Common myeloid progenitor, CD34-positive (primary cell): ENCODE measurements around the gene ADARB2.

Experiments
- CTCF ChIA-PET: fragments of 350-600 bp; sonication (Branson Sonifier 250); formaldehyde crosslinking; loops from one replicate; lab custom pipeline; 2021; ENCODE audit warnings: antibody characterized with exemption; lab: Charles Lee
- POLR2A ChIA-PET: fragments of 350-600 bp; sonication (Branson Sonifier 250); formaldehyde crosslinking; loops from one replicate; lab custom pipeline; 2021; ENCODE audit warnings: antibody characterized with exemption; lab: Charles Lee
- DNase-seq, 3 donors: peaks; one replicate each; pipeline versions ENCODE4 v3.0.0 to v3.0.0-alpha.2; 2013
- H3K27ac ChIP-seq, 2 experiments: 1 replicate in 1 of 2; 2 replicates in 1 of 2; pipeline ENCODE4 v1.7.0; 2013; ENCODE audit warnings: inconsistent platforms in 2 of 2, low read length in 2 of 2, mild to moderate bottlenecking in 2 of 2, low read depth in 1 of 2, moderate library complexity in 1 of 2; ENCODE audit not compliant: severe bottlenecking in 2 of 2, insufficient read depth in 1 of 2, poor library complexity in 1 of 2
- H3K27me3 ChIP-seq, 5 experiments: replicated peaks in 2 of 5; 1 replicate in 3 of 5; 2 replicates in 2 of 5; pipeline versions ENCODE4 v1.6.1 to v1.7.0; 2013; ENCODE audit warnings: low read length in 4 of 5, mild to moderate bottlenecking in 2 of 5, moderate library complexity in 2 of 5, inconsistent platforms in 1 of 5; ENCODE audit not compliant: insufficient read depth in 5 of 5, control insufficient read depth in 4 of 5
- H3K36me3 ChIP-seq, 4 experiments: 1 replicate in 2 of 4; 2 replicates in 2 of 4; pipeline versions ENCODE4 v1.6.1 to v1.7.0; 2013; ENCODE audit warnings: low read length in 3 of 4, control low read depth in 1 of 4, mild to moderate bottlenecking in 1 of 4; ENCODE audit not compliant: control insufficient read depth in 4 of 4, insufficient read depth in 4 of 4
- H3K4me1 ChIP-seq, 4 experiments: 1 replicate in 3 of 4; 2 replicates in 1 of 4; pipeline versions ENCODE4 v1.6.1 to v1.7.1; 2013; ENCODE audit warnings: low read length in 3 of 4, mild to moderate bottlenecking in 3 of 4, control low read depth in 1 of 4, inconsistent platforms in 1 of 4, moderate library complexity in 1 of 4; ENCODE audit not compliant: control insufficient read depth in 4 of 4, insufficient read depth in 4 of 4; ENCODE audit errors: control extremely low read depth in 1 of 4
- H3K4me3 ChIP-seq, 7 experiments: 1 replicate in 4 of 7; 2 replicates in 3 of 7; pipeline versions ENCODE4 v1.5.1 to v1.7.0; 2013; ENCODE audit warnings: mild to moderate bottlenecking in 7 of 7, low read length in 6 of 7, moderate library complexity in 6 of 7, inconsistent platforms in 2 of 7, low read depth in 2 of 7, control low read depth in 1 of 7; ENCODE audit not compliant: insufficient read depth in 4 of 7, control insufficient read depth in 1 of 7; ENCODE audit errors: extremely low read depth in 1 of 7
- H3K9me3 ChIP-seq, 5 experiments: 1 replicate in 4 of 5; 2 replicates in 1 of 5; pipeline versions ENCODE4 v1.6.1 to v1.7.1; 2013; ENCODE audit warnings: low read length in 4 of 5, mild to moderate bottlenecking in 2 of 5, inconsistent platforms in 1 of 5, low read depth in 1 of 5, moderate library complexity in 1 of 5; ENCODE audit not compliant: control insufficient read depth in 4 of 5, insufficient read depth in 2 of 5; ENCODE audit errors: control extremely low read depth in 1 of 5
- WGBS: methylation state at CpG from one replicate; pipeline ENCODE4 v1.1.5; 2013; ENCODE audit not compliant: insufficient coverage; 5-methylcytosine and 5-hydroxymethylcytosine counted together

The ADARB2 gene

DNA sequence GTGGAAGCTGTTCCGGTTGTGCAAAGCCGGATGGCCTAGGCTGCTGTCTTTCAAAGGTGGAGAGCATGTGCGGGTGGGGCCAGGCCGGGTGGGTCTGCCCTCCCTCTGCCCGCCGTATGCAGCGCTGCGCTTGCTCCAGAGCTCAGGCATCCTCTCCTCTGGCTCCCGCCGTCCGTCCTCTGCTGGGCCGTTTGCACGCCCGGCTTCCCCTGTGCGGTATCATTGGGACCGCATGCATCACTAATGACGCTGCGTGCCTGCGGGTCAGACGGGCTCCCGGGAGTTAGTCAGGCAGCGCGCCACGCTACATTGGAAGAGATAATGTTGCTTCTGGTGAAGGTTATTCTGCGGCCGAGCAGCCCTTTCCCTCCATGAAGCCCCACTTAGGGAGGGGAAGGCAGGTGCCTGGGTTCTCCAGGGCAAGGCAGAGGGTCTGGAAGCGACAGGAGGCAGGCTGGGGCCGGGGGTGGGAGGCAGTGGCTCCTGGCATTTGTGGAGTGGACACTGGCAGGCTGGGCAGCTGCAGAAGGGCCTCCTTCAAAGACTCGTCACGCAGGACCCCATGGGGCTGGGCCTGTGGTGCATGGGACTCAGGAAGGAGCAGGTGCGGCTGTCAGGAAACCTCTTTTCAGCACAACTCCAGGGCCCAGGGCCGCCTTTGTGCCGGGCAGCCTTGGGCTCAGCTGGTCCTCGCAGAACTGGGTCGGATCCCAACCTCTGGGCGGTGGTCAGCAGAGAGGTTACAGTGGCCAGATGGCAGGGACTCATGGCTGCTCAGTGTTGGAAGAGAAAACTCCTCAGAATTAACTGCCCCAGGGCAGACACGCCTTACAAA lies 362.6 kb downstream of the ADARB2 start:
- Histone ChIP-seq H3K9me3 (no peaks in the 10 kb centered on the region), H3K27ac (no peak overlapping the region)

GRCh38 chr10:1373287-1373686 lies 364.0 kb downstream of the ADARB2 start:
- no peaks in the 10 kb centered on the region for H3K4me1 ChIP-seq
- no peaks in the 10 kb centered on the region for H3K9me3 ChIP-seq
- peaks cover 0 to 55% (median 3%) of the 10 kb centered on the region in 5 experiments for H3K27me3 ChIP-seq
- H3K27ac ChIP-seq = no peak overlapping the region
- WGBS = 98% methylated on average over 7 of the region's 7 CpGs
- no peak overlapping the region for H3K4me3 ChIP-seq
- DNase-seq = no peak
- H3K36me3 ChIP-seq = no peaks in the 10 kb centered on the region
- ChIA-PET CTCF (no interaction called here), POLR2A (no interaction called here)

More for the DNA sequence above, 362.6 kb downstream of the ADARB2 start:
- Histone ChIP-seq H3K4me3 (no peak overlapping the region), H3K4me1 (no peaks in the 10 kb centered on the region), H3K36me3 (no peaks in the 10 kb centered on the region), H3K27me3 (peaks cover 2 to 60% (median 9%) of the 10 kb centered on the region in 5 experiments)
- 78% methylated on average over 37 of the region's 37 CpGs for WGBS
- CTCF ChIA-PET = no interaction called here
- DNase-seq = no peak
- POLR2A ChIA-PET = interaction anchor here (0.6 kb wide), 1 partner anchor 8 kb away, joined by 5 read pairs; no protein-coding TSS in a partner anchor

DNA sequence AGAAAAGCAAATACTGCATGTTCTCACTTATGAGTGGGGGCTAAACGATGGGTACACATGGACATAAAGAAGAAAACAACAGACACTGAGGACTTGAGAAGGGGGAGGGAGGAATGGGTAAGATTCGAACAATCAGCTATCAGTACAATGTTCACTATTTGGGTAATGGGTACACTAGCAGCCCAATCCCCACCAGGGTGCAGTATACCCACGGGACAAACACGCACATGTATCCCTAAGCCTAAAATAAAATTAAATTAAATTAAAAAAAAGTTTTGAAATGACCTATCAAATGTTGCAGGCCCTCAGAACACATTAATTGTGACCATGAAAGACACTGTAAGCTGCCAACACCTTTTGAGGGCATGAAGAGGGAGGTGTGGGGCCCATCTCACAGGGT lies 365.1 kb downstream of the ADARB2 start:
- WGBS = 83% methylated on average over 1 of the region's 4 CpGs
- DNase-seq = no peak
- Histone ChIP-seq H3K36me3 (no peaks in the 10 kb centered on the region), H3K4me3 (no peak overlapping the region), H3K4me1 (no peaks in the 10 kb centered on the region), H3K9me3 (no peaks in the 10 kb centered on the region), H3K27ac (no peak overlapping the region), H3K27me3 (peaks cover 0 to 44% (median 0%) of the 10 kb centered on the region in 5 experiments)
- POLR2A ChIA-PET = no interaction called here
- CTCF ChIA-PET = no interaction called here

GRCh38 chr10:1370298-1370697 lies 367.0 kb downstream of the ADARB2 start:
- no peaks in the 10 kb centered on the region for H3K9me3 ChIP-seq
- no peaks in the 10 kb centered on the region for H3K36me3 ChIP-seq
- ChIA-PET POLR2A (no interaction called here), CTCF (no interaction called here)
- no peak for DNase-seq
- no CpG with 5 or more reads among the region's 1 CpG for WGBS
- no peak overlapping the region for H3K27ac ChIP-seq
- no peak overlapping the region for H3K4me3 ChIP-seq
- H3K4me1 ChIP-seq = no peaks in the 10 kb centered on the region
- H3K27me3 ChIP-seq = peaks cover 0 to 35% (median 4%) of the 10 kb centered on the region in 5 experiments

DNA sequence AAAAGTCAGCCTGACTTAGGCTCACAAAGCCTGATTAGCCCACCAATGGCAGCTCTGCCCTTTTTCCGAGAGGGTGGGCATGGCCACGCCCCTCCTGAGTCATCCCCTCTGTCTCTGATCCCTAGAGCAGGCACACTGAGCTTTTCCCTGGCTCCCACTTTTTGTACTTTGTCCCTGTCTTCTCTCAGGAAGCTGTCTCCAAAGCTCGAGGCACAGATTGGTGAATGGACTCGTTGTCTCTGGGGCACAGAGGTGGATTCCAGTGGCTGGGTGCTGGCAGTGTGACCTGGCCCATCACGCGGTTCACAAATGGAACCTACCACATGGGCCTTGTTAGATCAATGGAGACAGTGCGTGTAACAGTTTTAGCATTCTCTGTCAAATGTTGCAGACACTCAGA lies 367.7 kb downstream of the ADARB2 start:
- Histone ChIP-seq H3K27ac (no peak overlapping the region), H3K27me3 (peaks cover 0 to 28% (median 7%) of the 10 kb centered on the region in 5 experiments), H3K4me1 (no peaks in the 10 kb centered on the region), H3K4me3 (no peak overlapping the region), H3K36me3 (no peaks in the 10 kb centered on the region), H3K9me3 (no peaks in the 10 kb centered on the region)
- DNase-seq = no peak
- 83% methylated on average over 4 of the region's 7 CpGs for WGBS
- CTCF ChIA-PET = interaction anchor here (1.1 to 1.8 kb wide), 3 partner anchors 15 to 280 kb away, joined by 3 to 5 read pairs (median 3); no protein-coding TSS in a partner anchor
- POLR2A ChIA-PET = no interaction called here

DNA sequence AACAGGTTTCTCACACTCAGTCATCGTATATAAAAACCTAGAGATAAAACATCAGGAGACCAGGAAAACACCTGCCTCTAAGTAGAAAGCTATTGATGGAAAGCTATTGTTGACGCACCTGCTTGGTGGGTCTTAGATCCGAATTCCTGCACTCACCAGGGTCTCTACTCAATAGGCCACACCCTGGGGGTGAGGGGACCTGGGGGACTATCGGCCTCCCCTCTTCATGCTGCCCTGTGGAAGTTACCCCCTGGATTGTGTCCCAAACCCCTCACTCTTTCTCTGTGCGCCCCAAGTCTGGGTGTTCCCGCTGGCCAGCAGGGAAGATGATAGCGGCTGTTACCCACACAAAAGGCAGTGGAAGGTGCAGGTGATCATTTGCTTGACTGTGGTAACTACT lies 368.1 kb downstream of the ADARB2 start:
- CTCF ChIA-PET = interaction anchor here (0.8 to 1.8 kb wide), 10 partner anchors 10 to 281 kb away, joined by 3 to 6 read pairs (median 3); no protein-coding TSS in a partner anchor
- no peaks in the 10 kb centered on the region for H3K36me3 ChIP-seq
- POLR2A ChIA-PET = interaction anchor here (0.6 kb wide), 2 partner anchors 111 to 556 kb away, joined by 3 to 7 read pairs; no protein-coding TSS in a partner anchor
- 65% methylated on average over 5 of the region's 7 CpGs for WGBS
- no peaks in the 10 kb centered on the region for H3K9me3 ChIP-seq
- no peaks in the 10 kb centered on the region for H3K4me1 ChIP-seq
- no peak overlapping the region for H3K4me3 ChIP-seq
- no peak overlapping the region for H3K27ac ChIP-seq
- peaks cover 2 to 27% (median 7%) of the 10 kb centered on the region in 5 experiments for H3K27me3 ChIP-seq
- DNase-seq = no peak

DNA sequence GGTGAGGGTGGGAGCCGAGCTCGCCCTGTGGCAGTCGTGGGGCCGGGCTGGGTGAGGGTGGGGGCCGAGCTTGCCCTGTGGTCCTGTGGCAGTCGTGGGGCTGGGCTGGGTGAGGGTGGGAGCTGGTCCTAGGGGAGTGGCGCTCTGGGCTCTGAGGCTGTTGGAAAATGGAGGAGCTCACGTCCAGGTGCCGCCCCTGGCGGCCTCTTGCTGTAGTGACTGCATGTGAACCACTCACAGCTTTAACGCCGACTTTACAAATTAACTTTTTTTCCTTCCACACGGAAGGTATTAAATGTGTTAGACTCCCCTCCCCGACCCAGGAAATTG lies 368.5 kb downstream of the ADARB2 start:
- POLR2A ChIA-PET = interaction anchor here (0.6 kb wide), 2 partner anchors 111 to 555 kb away, joined by 3 to 7 read pairs; no protein-coding TSS in a partner anchor
- Histone ChIP-seq H3K27ac (no peak overlapping the region), H3K4me3 (no peak overlapping the region), H3K27me3 (peaks cover 2 to 31% (median 7%) of the 10 kb centered on the region in 5 experiments), H3K36me3 (no peaks in the 10 kb centered on the region), H3K4me1 (no peaks in the 10 kb centered on the region), H3K9me3 (no peaks in the 10 kb centered on the region)
- WGBS = 12% methylated on average over 11 of the region's 14 CpGs
- CTCF ChIA-PET = interaction anchor here (0.7 to 1.8 kb wide), 13 partner anchors 10 to 1675 kb away, joined by 3 to 6 read pairs (median 3); no protein-coding TSS in a partner anchor
- DNase-seq = peak; percentile 44 to 63 (median 60)
